Upper lobe of right lung (tissue), 1 donor: ENCODE measurements around the gene CCDC127. TPM values are rescaled to one million over a fixed set of nuclear protein-coding genes. Genes with fewer than 3 reads are reported as not detected.

Source experiments
- ATAC-seq: fragments of 200-7000 bp; cut with Tn5 transposase; one replicate; pipeline ENCODE4 v1.9.1; 2020; ENCODE audit warnings: mild to moderate bottlenecking, moderate library complexity
- DNase-seq: peaks from one replicate; pipeline ENCODE4 v3.0.0-alpha.2; 2020
- H3K27ac ChIP-seq: fragments of 200-600 bp; one replicate; pipeline ENCODE4 v1.8.0; 2022
- H3K27me3 ChIP-seq: fragments of 200-600 bp; one replicate; pipeline ENCODE4 v1.8.0; 2022; ENCODE audit warnings: mild to moderate bottlenecking
- H3K36me3 ChIP-seq: fragments of 200-600 bp; one replicate; pipeline ENCODE4 v1.8.0; 2022
- H3K4me1 ChIP-seq: fragments of 200-600 bp; one replicate; pipeline ENCODE4 v1.8.0; 2022
- H3K4me3 ChIP-seq: fragments of 200-600 bp; one replicate; pipeline ENCODE4 v1.8.0; 2022; ENCODE audit warnings: mild to moderate bottlenecking
- H3K9me3 ChIP-seq: fragments of 200-600 bp; one replicate; pipeline ENCODE4 v1.8.0; 2022
- intact Hi-C: fragments of 100-400 bp; cut with DNase I; formaldehyde crosslinking; loops from one replicate; pipeline ENCODE4 v1.11.0; 2022
- total RNA-seq: library from RNA; stranded (reverse); fragmentation: NEBNext Ultra II Directional; extraction: Animal tissue kit (Norgen Biotek cat#: 25700); gene quantifications from one replicate; pipeline ENCODE4 v1.2.1, GENCODE V29; 2021
- TF ChIP-seq, protein P1 (sequence below): fragments of 200-600 bp; IDR thresholded peaks from one replicate; pipeline ENCODE4 v1.8.0; 2022; ENCODE audit warnings: antibody characterized with exemption
- donor health status: DM: no; HTN: yes; CAD: no; lungs with severe emphysema.

Gene CCDC127
- total RNA-seq, 1 donor from 2014 or later = 5.5 TPM

DNA sequence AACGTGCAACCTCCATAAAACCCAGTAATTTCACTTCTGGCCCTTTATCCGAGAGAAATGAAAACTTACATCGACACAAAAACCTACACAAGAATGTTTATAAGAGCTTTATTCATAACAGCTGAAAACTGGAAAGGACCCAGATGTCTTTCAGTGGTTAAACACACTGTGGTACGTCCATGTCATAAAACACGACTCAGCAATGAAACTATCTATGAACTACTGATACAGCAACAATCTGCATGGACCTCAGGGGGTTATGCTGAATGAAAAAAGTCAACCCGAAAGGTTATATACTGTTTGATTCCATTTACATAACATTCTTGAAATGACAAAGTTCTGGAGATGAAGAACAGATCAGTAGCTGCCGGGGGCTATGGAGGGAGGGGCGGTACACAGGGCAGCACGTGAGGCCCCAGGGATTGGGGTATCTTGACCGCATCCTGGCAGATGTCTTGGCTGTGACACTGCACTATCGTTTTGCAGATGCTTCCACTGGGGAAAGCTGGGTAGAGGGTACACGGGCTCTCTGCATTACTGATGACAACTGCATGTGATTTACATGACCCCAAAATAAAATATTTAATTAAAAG lies 4.1 kb downstream of the CCDC127 start:
- DNase-seq (no peak), ATAC-seq (no peak)
- no peak overlapping the region for H3K4me3 ChIP-seq
- H3K27ac ChIP-seq = no peak overlapping the region
- no peaks in the 10 kb centered on the region for H3K27me3 ChIP-seq
- peaks cover 4% of the 10 kb centered on the region for H3K4me1 ChIP-seq
- H3K9me3 ChIP-seq = no peaks in the 10 kb centered on the region
- peaks cover 5% of the 10 kb centered on the region for H3K36me3 ChIP-seq
- TF ChIP-seq, protein P1, sequence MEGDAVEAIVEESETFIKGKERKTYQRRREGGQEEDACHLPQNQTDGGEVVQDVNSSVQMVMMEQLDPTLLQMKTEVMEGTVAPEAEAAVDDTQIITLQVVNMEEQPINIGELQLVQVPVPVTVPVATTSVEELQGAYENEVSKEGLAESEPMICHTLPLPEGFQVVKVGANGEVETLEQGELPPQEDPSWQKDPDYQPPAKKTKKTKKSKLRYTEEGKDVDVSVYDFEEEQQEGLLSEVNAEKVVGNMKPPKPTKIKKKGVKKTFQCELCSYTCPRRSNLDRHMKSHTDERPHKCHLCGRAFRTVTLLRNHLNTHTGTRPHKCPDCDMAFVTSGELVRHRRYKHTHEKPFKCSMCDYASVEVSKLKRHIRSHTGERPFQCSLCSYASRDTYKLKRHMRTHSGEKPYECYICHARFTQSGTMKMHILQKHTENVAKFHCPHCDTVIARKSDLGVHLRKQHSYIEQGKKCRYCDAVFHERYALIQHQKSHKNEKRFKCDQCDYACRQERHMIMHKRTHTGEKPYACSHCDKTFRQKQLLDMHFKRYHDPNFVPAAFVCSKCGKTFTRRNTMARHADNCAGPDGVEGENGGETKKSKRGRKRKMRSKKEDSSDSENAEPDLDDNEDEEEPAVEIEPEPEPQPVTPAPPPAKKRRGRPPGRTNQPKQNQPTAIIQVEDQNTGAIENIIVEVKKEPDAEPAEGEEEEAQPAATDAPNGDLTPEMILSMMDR = no peak
- intact Hi-C loops = no loop called here

DNA sequence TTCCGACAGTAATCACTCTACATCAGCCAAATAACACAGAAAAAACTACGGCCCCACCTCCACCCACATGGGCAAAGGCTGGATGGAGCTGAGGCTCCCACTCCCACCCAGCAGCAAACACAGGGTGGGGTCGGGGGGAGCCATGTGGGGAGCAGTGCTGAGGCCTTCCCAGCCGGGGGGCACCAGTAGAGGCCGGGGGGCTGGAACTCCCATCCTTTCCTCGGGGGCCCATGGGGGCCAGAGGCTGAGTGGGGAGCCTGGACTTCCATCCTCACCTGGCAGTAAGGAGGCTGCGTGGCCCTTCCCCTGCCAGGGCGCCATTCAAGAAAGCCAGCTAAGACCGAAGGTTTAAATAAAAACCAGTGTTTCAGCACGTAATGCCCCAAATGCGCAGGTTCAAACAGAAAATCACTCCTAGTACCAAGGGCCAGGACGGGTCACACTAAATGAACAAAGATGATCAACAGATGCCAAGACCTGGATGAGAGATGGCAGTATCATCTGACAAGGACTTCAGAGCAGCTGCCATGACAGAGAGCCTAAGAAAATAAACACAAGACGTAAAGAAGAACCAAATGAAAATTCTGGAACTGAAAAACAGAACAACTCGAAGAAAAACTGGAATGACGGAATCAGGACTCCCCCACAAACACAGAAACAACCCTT lies 9.4 kb downstream of the CCDC127 start:
- H3K4me3 ChIP-seq = no peak overlapping the region
- H3K36me3 ChIP-seq = peaks cover 28% of the 10 kb centered on the region
- no peaks in the 10 kb centered on the region for H3K9me3 ChIP-seq
- intact Hi-C loops = no loop called here
- no peaks in the 10 kb centered on the region for H3K27me3 ChIP-seq
- no peak overlapping the region for H3K27ac ChIP-seq
- ATAC-seq (no peak), DNase-seq (peak; percentile 57)
- TF ChIP-seq, protein P1 = no peak
- H3K4me1 ChIP-seq = no peaks in the 10 kb centered on the region

DNA sequence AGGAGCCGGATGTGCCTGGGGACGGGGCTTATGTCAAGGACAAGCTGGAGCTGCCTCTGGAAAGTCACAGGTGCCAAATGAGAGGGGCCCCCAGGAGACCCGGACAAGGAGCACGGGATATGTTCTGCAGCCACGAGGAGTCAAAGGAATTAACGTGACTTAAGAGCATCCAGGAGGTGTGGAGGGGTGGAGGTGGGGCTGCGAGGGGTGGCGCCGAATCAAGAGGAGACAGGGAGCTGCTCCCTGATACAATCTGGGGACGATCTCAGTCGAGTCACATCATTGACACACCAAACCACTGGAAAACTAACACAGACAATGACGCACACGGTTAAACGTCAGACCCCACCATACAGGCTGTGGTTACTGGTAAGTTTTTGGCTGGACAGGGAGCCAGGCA lies 10.4 kb downstream of the CCDC127 start:
- intact Hi-C loops = no loop called here
- DNase-seq = peak; percentile 38
- H3K27ac ChIP-seq = no peak overlapping the region
- H3K27me3 ChIP-seq = no peaks in the 10 kb centered on the region
- TF ChIP-seq, protein P1 = no peak
- no peak overlapping the region for H3K4me3 ChIP-seq
- no peaks in the 10 kb centered on the region for H3K4me1 ChIP-seq
- H3K36me3 ChIP-seq = peaks cover 32% of the 10 kb centered on the region
- no peaks in the 10 kb centered on the region for H3K9me3 ChIP-seq
- no peak for ATAC-seq

DNA sequence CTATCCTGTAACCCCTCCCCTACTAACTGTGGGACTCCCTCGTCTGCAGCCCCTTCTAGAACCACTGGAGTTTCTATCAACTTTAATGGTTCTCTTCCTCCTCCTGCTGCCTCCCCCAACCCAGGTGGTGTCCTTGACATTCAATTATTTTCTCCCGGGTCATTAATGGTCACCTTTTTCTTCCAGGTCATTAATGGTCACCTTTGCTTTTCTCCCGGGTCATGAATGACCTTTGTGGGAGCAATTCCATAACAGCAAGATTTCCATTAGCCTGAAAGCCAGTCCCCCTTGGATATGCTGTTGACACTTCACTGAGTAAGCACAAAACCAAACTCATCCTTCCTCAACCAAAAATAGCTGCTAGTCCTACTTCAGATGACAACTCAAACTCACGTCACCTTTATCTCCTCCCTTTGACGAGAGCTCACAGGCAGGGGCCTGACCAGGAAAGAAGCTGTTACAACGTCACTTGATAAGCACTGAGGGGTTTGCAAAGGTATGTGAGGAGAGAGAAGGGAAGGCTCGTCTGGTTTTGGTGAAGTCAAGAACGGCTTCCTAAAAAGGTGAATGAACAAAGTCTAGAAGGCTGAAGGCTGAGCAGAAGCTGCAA lies 10.9 kb downstream of the CCDC127 start:
- ATAC-seq = no peak
- no peak overlapping the region for H3K27ac ChIP-seq
- H3K36me3 ChIP-seq = peaks cover 32% of the 10 kb centered on the region
- DNase-seq = no peak
- TF ChIP-seq, protein P1 = no peak
- H3K4me3 ChIP-seq = no peak overlapping the region
- intact Hi-C loops = no loop called here
- H3K27me3 ChIP-seq = no peaks in the 10 kb centered on the region
- H3K4me1 ChIP-seq = no peaks in the 10 kb centered on the region
- no peaks in the 10 kb centered on the region for H3K9me3 ChIP-seq

DNA sequence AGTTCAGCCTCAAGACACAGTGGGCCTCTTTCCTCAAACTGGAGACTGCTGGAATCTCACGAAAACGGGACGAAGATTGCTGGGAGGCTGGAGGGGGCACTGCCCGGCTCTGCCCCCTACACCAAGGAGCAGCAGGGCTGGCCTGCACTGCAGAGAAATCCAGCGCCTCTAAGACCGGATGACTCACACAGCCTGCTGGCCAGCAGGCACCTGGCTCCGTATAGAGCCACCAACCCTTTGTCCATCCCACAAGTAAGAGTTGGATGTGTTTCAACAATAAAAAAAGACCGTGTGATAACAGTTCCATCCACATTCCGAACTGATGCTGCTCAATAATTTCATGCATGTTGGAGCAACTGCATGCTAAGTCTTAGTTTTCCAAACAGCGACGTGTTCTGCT lies 11.5 kb downstream of the CCDC127 start:
- ATAC-seq (no peak), DNase-seq (peak; percentile 25)
- TF ChIP-seq, protein P1 = no peak
- Histone ChIP-seq H3K4me3 (no peak overlapping the region), H3K36me3 (peaks cover 32% of the 10 kb centered on the region), H3K27me3 (no peaks in the 10 kb centered on the region), H3K4me1 (no peaks in the 10 kb centered on the region), H3K9me3 (no peaks in the 10 kb centered on the region), H3K27ac (no peak overlapping the region)
- intact Hi-C loops = no loop called here
